Fibroblast of the aortic adventitia (primary cell): Measurements from ENCODE around the gene TMEM123. TPM values are rescaled to one million over a fixed set of nuclear protein-coding genes. Genes with fewer than 3 reads are reported as not detected.

Source experiments
- DNase-seq: peaks from one replicate; pipeline ENCODE4 v3.0.0-alpha.2; 2010; ENCODE audit warnings: low read depth
- H3K4me3 ChIP-seq: 2 replicates; pipeline ENCODE4 v1.5.1; 2011; ENCODE audit warnings: low read depth, mild to moderate bottlenecking, control low read depth, low read length, moderate library complexity
- CTCF ChIP-seq: IDR thresholded peaks from 2 replicates; pipeline ENCODE4 v1.5.1; 2011; ENCODE audit warnings: mild to moderate bottlenecking, low read length, control low read depth, inconsistent platforms; ENCODE audit not compliant: insufficient read depth
- total RNA-seq: library from RNA; depleted of rRNA; stranded (reverse); fragments of >200 nt; gene quantifications from 2 replicates; pipeline ENCODE4 v1.2.3, GENCODE V29; 2012; ENCODE audit warnings: low replicate concordance

TMEM123 gene
- total RNA-seq, 1 donor, result 86.3 TPM

- no peak overlapping the region for H3K4me3 ChIP-seq
- DNase-seq, result no peak
- TF ChIP-seq CTCF, result no peak
Measured at GRCh38 chr11:102427068-102427467, 25.5 kb downstream of the TMEM123 start.

- TF ChIP-seq CTCF, result no peak
- DNase-seq, result no peak
- no peak overlapping the region for H3K4me3 ChIP-seq
Measured at GRCh38 chr11:102426570-102426969, 26.0 kb downstream of the TMEM123 start.

GRCh38 chr11:102426000-102426399 lies 26.6 kb downstream of the TMEM123 start:
- TF ChIP-seq CTCF, result no peak
- DNase-seq, result no peak

GRCh38 chr11:102423936-102424335 lies 28.6 kb downstream of the TMEM123 start:
- TF ChIP-seq CTCF, result no peak
- H3K4me3 ChIP-seq, result no peak overlapping the region
- DNase-seq, result no peak

More at GRCh38 chr11:102426000-102426399, 26.6 kb downstream of the TMEM123 start:
- H3K4me3 ChIP-seq, result no peak overlapping the region

- TF ChIP-seq CTCF, result no peak
- no peak for DNase-seq
- no peak overlapping the region for H3K4me3 ChIP-seq
Measured at GRCh38 chr11:102422817-102423712, 29.5 kb downstream of the TMEM123 start.

GRCh38 chr11:102421261-102421660 lies 31.3 kb downstream of the TMEM123 start:
- H3K4me3 ChIP-seq, result no peak overlapping the region
- TF ChIP-seq CTCF, result no peak
- no peak for DNase-seq
